ENCODE data around the gene ADD1.
A peak's percentile ranks its signal among the peaks of the same experiment; 100 is the strongest.

ADD1 gene

GRCh38 chr4:2835978-2836377, 7.7 kb upstream of the ADD1 start:
- DNase-seq (ENCODE audit: low spot score), result no peak

DNA sequence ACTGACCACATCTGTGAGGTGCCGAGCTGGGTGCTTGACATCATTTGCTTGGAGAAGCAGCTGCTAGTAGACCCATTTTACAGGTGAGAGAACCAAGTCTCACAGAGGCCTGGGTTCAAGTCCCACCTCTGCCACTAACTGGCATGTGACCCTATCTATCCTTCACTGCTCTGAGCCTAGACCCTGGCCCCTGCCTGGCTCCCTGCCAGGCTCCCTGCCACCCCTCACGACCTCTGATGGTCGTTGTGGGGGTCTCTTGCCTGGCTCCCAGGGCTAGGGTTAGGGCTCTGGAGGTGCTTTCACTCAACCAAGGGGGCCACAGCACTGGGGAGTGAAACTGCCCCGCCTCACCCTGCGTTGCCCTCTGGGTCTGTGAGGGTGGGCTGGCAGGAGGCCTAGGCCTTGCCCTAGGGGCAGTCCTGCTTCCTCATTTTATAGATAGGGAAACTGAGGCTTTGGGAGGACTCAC, 7.2 kb upstream of the ADD1 start:
- no peak for DNase-seq (ENCODE audit: low spot score)

GRCh38 chr4:2837110-2837903, 6.3 kb upstream of the ADD1 start:
- DNase-seq (ENCODE audit: low spot score), result no peak

- peak; percentile 77 for DNase-seq (ENCODE audit: low spot score)
These were observed 5.6 kb upstream of the ADD1 start for GRCh38 chr4:2837904-2838496.

DNA sequence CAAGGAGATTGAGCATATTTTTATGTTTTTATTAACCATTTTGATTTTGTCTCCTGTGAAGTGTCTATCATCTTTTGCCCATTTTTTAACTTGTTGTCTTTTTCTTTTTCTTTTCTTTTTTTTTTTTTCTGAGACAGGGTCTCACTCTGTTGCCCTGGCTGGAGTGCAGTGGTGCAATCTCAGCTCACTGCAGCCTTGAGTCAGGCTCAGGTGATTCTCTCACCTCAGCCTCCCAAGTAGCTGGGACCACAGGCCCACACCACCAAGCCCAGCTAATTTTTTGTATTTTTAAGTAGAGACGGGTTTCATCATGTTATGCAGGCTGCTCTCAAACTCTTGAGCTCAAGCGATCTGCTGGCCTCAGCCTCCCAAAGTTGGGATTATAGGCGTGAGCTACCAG, 4.6 kb upstream of the ADD1 start:
- no peak for DNase-seq (ENCODE audit: low spot score)

DNA sequence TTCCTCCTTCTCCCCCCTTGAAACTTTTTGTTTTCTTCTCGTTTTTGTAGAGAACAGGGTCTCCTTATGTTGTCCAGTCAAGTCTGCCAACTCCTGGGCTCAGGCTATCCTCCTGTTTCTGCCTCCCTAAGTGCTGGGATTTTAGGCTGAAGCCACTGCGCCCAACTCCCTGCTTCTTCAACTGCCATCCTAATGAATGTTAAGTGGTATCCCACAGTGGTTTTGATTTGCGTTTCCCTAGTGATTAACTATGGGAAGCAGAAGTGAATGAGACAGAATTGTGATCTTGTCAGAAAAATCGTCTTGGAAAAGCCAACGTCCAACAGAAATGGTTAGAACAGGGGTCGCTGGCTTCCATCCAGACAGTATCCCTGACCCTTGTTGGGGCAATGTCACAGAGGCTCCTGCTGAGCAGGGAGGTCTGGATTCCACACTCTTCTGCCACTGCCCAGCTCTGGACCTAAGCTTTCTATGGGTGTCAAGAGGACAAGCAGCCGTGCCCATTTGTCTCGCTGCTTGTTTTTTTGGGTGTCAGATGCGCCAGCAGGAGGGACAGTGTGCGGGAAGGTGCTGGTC, 869 bp upstream of the ADD1 start:
- DNase-seq (ENCODE audit: low spot score), result no peak

DNA sequence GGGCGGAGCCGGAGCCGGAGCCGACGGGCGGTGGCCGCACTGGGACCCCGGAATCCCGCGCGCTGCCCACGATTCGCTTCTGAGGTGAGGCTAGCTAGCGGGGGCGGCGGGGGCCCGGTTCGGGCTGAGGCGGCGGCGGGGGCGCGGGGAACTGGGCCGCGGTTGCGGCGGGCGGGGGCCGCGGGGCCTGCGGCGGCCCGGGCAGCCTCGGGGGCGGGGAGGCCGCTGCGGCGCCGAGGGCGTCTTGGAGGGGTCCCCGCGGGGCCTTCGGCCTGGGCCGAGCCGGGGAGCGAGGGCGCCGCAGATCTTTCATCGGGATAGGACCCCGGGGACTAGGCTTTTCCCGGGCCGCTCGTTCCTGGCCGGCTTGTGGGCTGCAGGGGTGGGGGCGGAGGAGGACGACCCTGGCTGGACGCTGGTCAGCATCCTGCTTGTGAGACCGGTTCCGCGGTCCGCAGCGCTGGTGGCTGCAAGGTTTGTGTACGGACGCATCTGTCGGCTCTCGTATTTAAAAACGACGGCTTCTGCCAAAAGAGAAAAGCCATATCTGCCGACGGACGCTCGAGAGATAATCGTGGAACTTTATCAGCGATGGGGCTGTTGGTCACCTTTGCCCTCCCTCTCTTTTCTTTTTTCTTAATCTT, 419 bp downstream of the ADD1 start:
- peak; percentile 57 for DNase-seq (ENCODE audit: low spot score)

DNA sequence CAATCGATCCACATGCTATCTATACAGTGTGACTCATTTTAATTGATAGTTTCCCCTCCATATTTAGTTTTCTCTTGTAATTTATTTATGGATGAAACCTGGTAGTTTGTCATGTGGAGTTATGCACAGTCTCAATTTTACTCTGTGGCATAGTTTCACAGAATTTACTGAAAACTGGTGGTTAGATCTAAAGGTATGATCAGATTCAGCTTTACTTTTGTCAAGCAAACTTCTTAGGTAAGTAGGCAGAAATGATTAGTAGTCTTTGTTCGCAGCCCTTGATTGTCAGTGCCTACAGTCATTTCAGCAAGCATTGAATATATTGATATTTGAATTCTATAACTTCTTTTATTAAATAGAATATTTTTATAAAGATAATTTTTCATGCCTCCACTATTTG, 2.5 kb downstream of the ADD1 start:
- DNase-seq (ENCODE audit: low spot score), result no peak

- no peak for DNase-seq (ENCODE audit: low spot score)
These were observed 3.7 kb downstream of the ADD1 start for GRCh38 chr4:2847302-2847871.

DNA sequence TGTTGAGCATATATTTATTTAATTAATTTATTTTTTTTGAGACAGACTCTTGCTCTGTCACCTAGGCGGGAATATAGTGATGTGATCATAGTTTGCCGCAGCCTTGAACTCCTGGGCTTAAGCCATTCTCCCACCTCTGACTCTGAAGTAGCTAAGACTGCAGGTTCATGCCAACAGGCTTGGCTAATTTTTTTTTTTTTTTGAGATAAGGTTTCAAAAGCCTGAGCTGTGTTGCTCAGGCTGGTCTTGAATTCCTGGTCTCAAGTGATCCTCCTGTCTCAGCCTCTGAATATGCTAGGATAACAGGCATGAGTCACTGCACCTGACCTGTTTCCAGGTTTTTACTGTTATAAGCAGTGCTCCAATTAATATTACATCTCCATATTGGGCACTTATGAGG, 4.8 kb downstream of the ADD1 start:
- no peak for DNase-seq (ENCODE audit: low spot score)

DNA sequence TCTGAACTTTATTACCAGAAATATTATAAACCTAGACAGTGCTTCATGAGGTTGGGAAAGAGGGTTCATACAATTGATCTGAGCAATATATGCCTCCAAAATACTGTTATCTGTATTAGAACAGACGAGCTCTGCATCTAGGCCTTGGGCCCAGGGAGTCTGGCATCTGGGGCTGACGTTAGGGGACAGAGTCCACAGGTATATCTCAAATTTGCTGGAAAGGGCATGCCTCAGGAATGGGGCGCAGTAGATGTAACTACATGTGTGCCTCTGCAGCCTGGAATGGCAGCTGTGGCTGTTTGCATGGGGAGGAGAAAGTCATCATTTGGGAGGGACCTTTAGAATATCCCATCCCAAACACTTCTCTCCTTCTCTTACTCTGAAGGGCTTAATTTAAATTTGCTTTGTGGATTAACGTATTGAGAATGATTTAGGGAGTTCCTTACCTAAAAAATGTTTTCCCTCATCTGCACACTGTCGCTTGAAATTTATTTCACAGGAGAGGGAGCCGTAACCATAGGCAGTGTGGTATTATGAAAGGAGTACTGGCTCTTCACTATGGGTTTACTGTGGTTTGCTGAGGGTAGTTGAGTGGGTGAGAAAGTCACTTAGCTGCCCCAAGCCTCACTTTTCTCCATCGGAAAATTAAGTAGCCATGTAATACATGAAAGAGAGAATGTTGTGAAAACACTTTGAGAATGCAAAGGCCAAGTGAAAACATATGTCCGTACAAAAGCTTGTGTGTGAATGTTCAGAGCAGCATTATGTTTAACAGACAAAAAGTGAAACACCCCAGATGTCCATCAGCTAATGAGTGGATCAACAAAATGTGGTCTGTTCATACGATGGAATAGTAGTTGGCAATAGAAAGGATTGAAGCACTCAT, 5.9 kb downstream of the ADD1 start:
- DNase-seq (ENCODE audit: low spot score), result no peak

GRCh38 chr4:2850966-2851798, 7.5 kb downstream of the ADD1 start:
- peak; percentile 68 for DNase-seq (ENCODE audit: low spot score)

- peak; percentile 89 for DNase-seq (ENCODE audit: low spot score)
These were observed 8.9 kb downstream of the ADD1 start for GRCh38 chr4:2852481-2852921.

GRCh38 chr4:2855584-2855983, 11.9 kb downstream of the ADD1 start:
- no peak for DNase-seq (ENCODE audit: low spot score)

GRCh38 chr4:2856266-2856665, 12.6 kb downstream of the ADD1 start:
- no peak for DNase-seq (ENCODE audit: low spot score)

DNA sequence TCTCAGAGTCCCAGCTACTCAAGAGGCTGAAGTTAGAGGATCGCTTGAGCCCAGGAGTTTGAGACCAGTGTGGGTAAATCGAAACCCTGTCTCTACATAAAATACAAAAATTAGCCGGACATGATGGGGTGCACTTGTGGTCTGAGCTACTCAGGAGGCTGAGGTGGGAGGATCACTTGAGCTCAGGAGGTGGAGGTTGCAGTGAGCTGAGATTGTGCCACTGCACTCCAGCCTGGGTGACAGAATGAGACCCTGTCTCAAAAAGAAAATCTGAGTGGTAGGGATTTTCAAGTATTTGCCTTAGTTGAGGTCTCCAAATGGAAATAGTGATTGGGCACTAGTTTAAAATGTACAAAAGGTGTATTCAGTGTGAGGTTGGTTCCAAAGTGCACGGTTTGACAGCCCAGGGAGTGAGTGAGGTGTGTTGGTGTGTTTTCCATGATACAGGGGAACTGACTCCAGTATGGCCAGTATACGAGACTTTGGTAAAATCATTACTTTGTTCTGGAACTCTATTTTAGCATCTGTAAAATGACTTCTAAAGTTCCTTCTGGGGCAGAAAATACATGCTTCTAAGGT, 13.8 kb downstream of the ADD1 start:
- no peak for DNase-seq (ENCODE audit: low spot score)

GRCh38 chr4:2858451-2859217, 15.0 kb downstream of the ADD1 start:
- DNase-seq (ENCODE audit: low spot score), result no peak

GRCh38 chr4:2859514-2859913, 15.9 kb downstream of the ADD1 start:
- peak; percentile 71 for DNase-seq (ENCODE audit: low spot score)

All from NAMALWA (cell line).